Ovary (tissue), 3 donors: ENCODE measurements around the gene MIER2.

Experiments used
- EP300 ChIP-seq: sonication (generic); formaldehyde crosslinking; IDR thresholded peaks from one replicate; pipeline ENCODE4 v1.6.1; 2017; ENCODE audit warnings: antibody characterized with exemption
- POLR2A ChIP-seq: fragments of 450-650 bp; IDR thresholded peaks from one replicate; pipeline ENCODE4 v1.6.1; 2017; ENCODE audit warnings: antibody characterized with exemption, mild to moderate bottlenecking, moderate library complexity
- TF ChIP-seq, protein P1 (sequence below), 3 donors: fragments of 450-650 bp in 2 of 3; fragments of 200-600 bp in 1 of 3; IDR thresholded peaks; one replicate each; pipeline versions ENCODE4 v1.5.1 to v1.8.0; 2016 to 2022; ENCODE audit warnings: antibody characterized with exemption in 3 of 3, mild to moderate bottlenecking in 1 of 3
- donor health status: DM: no; HTN: no; CAD: no.

DNA sequence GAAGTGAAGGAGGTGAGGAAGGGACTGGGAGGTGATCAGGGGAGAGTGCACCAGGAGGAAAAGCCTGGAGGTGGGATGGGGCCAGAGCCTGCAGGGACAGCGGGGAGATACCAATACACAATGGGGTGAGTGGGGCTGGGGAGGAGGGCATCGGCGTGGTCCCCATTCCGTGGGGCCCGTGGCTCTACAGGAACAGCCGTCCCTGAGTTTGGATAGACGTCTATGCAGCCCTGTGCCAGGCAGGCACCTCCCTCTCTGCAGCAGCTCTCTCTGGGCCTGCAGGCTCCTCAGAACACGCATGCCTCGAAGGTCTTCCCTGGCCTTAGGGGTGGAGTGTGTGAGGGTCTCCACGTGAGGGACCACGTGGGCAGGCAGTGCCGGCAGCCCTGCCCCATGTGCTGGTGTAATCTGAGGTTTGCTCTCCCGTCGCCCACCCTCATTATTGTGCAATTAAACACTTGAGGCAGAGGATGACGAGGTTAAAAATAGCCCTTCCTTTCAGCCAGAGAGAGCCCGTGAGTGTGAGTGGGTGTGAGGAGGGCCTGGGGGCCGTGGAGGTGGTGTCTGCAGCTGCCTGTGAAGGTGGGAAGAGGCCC, 47.9 kb upstream of the MIER2 start:
- TF ChIP-seq, protein P1, sequence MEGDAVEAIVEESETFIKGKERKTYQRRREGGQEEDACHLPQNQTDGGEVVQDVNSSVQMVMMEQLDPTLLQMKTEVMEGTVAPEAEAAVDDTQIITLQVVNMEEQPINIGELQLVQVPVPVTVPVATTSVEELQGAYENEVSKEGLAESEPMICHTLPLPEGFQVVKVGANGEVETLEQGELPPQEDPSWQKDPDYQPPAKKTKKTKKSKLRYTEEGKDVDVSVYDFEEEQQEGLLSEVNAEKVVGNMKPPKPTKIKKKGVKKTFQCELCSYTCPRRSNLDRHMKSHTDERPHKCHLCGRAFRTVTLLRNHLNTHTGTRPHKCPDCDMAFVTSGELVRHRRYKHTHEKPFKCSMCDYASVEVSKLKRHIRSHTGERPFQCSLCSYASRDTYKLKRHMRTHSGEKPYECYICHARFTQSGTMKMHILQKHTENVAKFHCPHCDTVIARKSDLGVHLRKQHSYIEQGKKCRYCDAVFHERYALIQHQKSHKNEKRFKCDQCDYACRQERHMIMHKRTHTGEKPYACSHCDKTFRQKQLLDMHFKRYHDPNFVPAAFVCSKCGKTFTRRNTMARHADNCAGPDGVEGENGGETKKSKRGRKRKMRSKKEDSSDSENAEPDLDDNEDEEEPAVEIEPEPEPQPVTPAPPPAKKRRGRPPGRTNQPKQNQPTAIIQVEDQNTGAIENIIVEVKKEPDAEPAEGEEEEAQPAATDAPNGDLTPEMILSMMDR (IDR thresholded peaks at IDR 0.05): no peak
- no peak for TF ChIP-seq POLR2A
- no peak for TF ChIP-seq EP300
